Cardiac septum (tissue), 1 donor: ENCODE measurements around the gene ZRANB1. TPM values are rescaled to one million over a fixed set of nuclear protein-coding genes. Genes with fewer than 3 reads are reported as not detected.
A peak's percentile ranks its signal among the peaks of the same experiment; 100 is the strongest.

Experiments
- DNase-seq: peaks from one replicate; pipeline ENCODE4 v3.0.0-alpha.2; 2020; ENCODE audit warnings: low spot score
- intact Hi-C: fragments of 100-400 bp; cut with DNase I; formaldehyde crosslinking; loops from one replicate; pipeline ENCODE4 v1.14.0; 2022
- total RNA-seq: library from RNA; stranded (reverse); fragmentation: NEBNext Ultra II Directional; extraction: Animal tissue kit (Norgen Biotek cat#: 25700); gene quantifications from one replicate; pipeline ENCODE4 v1.2.1, GENCODE V29; 2021
- donor health status: DM: no; HTN: no; CAD: no.

Gene ZRANB1
- total RNA-seq, 1 donor from 2014 or later = 25.7 TPM

DNA sequence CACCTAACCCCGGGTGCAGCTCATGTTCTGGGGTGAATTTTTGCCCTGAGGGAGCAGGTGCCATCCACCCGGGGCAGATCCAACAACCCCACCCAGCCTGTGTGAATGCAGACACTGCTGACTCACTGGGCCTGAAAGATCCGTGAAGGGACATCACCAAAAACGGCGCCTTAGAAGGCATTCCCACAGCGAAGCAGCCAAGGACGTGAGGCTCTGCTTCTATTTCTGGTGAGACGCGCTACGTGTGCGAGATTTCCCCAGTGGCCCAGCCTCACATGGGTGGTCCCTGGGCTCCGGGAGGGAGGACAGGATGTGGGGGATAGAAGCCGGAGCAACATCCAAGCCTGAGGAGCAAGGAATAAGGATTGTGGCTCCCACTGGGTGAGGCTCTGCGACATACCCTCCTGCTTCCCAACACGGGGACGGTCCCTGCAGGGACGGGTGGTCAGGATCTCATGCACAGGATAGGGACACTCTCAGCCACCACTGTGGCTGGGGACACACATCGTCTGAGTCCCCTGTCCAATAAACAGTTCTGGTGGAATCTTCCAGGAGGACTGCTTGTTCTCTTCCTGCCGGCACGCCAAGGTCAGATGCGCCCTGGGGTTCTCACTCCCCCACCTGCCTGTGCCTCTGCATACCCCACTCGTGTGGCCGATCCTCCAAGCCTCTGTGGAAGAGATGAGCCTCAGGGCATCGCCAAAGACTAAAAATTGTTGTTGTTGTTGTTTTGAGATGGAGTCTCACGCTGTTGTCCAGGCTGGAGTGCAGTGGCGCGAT, 70.2 kb downstream of the ZRANB1 start:
- no peak for DNase-seq
- intact Hi-C loops = loop anchor here (5.0 kb wide), 1 partner anchor 35 kb away; no protein-coding TSS in a partner anchor

DNA sequence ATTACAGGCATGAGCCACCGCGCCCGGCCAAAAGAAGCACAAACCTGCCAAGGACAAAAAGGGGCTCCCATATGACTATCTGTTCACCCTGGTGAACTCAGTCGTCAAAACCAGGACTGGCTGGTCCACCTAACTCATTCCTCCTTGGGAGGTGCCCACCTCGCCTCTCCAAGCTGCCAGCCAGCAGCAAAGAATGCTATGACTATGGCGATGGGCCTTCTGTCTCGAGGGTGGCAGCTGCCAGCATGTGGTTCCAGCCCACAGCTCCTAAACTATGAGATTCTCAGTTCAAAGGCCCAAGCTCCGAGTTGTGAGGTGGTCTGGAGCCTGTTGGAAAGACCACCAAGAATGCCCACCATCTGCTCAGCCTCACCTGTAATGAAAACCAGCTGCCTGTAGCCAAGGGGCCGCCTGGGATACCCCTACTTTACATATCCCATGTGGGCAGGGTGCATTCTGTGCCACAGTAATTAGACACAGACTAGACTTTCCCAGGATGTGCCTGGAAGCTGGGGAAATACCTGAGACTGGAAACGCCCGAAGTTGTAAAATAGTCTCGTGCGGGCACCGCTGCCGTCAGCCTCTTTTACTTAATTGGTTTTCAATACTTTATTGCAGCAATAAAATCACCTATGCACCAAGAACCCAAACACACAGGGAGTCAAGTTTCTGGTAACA, 71.1 kb downstream of the ZRANB1 start:
- intact Hi-C loops = loop anchor here (5.0 kb wide), 1 partner anchor 34 kb away; no protein-coding TSS in a partner anchor
- DNase-seq = no peak

DNA sequence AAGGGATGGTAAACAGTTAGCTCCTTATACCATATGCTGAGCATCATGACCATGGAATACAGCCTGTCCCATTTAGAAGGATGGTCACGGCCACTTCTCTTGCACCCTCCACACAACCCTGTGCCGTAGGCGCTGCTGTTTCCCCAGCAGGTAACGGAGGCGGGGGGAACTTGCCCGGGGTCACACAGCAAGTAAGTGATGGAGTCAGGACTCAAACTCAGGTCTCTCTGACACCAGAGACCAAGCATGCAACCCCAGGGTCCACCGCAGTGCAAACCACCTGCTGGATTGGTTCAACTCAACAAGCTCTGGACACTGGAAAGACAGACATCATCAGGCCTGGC, 71.6 kb downstream of the ZRANB1 start:
- intact Hi-C loops = loop anchor here (5.0 kb wide), 1 partner anchor 34 kb away; no protein-coding TSS in a partner anchor
- DNase-seq = no peak

DNA sequence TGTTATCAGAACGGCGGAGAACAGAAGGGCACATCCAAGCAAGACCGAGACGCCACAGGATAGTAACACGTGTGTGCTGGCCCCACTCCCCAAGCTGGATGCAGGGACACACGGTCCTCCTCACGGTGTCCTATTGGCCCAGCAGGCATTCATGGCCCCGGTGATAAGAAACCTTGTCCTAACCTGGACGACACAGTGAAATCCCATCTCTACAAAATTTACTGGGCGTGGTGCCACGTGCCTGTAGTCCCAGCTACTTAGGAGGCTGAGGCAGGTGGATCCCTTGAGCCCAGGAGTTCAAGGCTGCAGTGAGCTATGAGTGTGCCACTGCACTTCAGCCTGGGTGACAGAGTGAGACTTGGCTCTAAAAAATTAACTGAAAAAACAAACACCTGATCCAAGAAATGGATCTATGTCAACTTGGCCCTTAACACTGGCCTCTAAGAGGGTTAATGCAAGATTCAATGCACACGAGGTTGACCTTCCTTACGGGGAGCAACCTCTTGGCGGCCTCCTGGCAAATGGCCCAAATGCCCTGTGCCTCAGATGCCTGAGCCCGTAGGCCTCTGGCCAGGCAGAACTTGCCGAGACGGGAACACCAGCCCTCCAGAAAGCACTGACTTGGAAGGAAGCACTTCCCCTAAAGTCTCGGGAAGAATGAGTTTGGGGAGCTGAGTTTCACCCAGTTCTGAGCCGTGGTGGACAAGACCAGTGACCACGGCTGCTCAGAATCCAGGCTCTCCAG, 72.3 kb downstream of the ZRANB1 start:
- intact Hi-C loops = loop anchor here (5.0 kb wide), 1 partner anchor 33 kb away; no protein-coding TSS in a partner anchor

DNA sequence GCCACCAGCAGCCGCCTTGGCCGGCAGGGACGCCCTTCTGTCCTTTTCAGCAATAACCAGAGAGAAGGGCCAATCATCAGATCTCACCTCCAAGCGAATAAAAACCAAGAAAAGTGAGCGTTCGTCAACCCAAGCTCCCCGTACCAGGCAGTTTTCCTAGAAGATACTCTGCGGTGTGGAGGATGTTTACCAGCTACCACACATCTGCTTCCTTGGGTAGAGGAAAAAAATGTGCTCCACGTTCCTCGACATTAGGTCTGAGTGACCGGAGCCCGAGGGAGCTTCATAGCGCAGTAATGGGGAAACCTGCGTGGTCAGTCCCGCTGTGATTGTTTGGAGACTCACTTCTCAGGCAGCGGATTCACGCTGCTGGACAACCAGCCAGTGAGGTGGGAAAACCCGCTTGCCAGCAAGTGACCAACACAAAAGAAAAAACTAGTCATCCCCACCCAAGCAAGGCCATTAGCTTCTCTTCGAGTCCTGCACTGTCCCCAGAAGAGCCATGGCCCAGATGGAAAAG, 73.0 kb downstream of the ZRANB1 start:
- intact Hi-C loops = loop anchor here (5.0 kb wide), 1 partner anchor 32 kb away; no protein-coding TSS in a partner anchor
- DNase-seq = no peak

More for the DNA sequence above, 72.3 kb downstream of the ZRANB1 start:
- DNase-seq = no peak

DNA sequence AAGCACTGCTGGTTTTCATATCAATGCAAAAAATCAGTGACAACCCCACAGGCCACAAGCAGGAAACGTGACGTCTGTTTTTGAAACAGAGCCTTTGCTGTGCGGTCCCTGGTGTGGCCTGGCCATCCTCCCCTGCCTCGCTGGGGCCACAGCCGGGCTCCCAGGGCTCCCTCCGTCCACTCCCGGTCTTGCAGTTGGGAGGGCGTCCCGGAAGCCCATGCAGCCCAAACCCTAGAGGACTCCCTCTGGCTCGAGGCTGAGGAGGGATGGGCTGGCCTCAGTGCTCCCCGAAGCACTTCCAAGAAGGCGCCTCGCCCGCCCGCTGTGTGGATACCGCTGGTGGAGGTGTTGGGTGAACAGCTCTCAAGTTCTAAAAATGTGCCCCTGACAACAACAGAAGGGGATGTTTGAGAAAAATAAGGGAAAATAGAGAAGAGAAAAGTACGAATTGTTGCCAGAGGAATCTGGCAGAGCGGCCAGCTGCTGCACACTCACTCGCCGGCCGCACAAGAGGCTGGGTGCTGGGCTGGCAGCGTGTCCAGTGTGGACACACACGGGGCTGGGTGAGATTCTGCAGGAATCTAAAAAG, 73.5 kb downstream of the ZRANB1 start:
- intact Hi-C loops = no loop called here
- peak; percentile 73 for DNase-seq

DNA sequence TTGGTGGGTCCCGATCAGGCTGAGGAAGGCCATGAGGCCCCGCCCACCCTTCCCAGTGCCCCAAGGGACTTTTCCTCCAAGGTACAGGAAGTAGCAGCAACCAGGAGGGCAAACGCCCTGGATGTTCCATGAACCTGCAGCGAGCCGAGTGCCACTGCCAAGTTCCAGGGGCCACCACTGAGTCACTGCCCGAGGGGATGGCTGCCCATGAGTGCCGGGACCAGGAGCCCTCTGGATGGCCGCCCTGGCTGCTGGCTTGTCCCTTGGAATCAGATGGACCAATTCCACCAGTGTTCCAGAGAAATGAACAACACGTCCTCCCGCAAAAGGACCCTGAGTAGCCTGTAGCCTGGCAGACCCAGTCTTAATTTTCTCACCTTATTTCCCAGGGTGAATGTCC, 74.2 kb downstream of the ZRANB1 start:
- intact Hi-C loops = no loop called here
- DNase-seq = no peak

DNA sequence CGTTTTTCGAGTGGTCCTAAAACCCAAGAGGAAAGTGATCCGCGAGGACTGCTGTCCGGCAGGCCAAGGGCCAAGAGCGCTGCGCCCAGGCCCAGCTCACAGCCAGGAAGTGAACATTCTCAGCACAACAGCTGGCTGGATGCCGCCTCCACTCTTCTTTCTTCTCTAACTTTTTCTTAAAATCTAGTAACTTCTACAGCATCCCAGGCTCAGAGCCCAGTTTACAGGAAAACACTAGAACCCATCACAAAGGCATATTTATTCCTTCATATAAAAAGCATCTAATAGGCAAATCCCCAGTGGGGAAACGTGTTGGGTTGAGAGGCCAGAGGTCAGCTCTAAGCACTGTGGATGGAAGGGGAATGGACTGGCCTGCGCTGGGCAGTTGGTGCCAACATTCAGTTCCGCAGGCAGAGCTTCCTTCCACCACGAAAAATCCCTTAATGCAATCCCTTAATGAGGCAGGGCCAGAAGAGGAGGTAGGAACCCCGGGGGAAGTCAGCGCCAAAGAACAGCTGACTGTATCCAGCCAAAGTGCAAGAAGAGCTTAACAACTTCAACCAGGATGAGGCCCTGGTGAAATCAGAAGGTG, 74.8 kb downstream of the ZRANB1 start:
- no peak for DNase-seq
- intact Hi-C loops = no loop called here

DNA sequence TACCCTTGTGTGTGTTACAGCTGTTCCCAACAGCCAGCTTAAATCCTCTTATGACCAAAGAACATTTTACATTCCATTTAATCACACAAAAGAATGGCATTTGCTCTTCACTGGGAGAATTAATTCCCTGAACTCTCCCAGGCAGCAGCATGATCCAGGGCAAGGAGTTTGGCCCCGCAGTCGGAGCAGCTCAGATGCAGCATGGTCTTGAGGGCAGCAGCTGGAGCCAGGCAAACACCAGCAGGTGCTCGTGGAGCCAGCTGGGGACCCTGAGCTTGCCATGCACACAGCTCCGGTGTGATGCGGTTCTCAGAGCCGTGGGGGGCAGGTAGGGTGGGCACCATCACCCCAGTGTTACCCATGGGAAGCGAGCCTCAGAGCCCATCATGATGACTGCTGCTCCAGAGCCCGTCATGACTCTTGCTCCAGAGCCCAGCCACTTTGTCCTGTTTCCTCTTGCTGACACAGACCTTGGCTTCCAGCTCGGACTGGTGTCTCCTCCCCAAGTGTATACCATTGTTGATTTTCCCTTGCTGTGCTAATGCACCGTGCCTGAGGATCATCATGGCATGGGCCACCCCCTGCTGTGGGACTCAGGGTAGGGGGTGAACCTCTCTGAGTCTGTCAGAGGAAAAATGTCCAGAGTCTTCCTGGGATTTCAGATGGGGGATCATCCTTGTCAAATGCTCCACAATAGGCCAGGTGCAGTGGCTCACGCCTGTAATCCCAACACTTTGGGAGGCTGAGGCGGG, 75.8 kb downstream of the ZRANB1 start:
- intact Hi-C loops = no loop called here
- no peak for DNase-seq

DNA sequence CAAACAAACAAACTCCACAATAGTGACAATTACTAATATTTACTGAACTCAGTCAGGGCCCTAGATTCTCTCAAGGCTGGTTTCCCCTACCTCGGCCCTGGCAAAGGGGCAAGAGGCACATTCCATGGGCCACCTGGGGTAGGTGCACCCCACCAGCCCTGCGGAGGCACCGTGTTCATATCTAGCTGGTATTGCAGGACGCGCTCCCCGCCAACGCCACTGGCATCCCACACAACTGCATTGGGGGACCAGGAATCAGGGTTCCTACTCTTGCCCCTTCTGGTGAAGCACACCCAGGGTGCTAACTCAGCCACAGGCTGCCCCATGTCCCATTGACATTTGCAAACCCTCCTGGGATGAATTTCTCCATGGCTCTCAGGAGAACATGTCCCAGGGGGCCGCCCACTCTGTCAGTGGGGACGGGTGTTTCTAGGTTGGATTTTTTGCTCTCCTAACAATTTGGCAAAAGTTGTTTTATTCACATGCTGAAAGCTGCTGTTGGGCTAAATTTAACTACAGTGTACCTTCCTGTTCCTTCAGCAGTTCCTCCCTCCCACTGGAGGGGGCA, 76.7 kb downstream of the ZRANB1 start:
- intact Hi-C loops = no loop called here
- DNase-seq = no peak

DNA sequence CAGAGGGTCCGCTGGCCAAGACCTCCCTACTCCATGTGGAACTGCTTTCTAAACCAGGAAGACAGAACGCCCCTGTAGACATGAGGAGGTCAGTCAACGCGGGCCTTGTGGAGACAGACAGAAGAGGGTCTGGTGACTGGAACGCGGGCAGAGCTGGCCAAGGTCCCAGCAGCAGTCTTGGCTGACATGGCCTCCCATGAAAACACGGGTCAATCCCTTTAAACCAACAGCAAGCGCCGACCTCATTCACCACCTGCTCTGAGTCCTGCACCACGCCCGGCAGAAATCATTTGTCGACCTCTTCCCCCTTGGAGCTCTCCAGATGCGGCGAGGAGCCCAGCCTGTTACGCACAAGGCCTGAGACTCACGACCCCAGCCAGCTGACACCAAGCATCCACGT, 78.5 kb downstream of the ZRANB1 start:
- no peak for DNase-seq
- intact Hi-C loops = no loop called here

DNA sequence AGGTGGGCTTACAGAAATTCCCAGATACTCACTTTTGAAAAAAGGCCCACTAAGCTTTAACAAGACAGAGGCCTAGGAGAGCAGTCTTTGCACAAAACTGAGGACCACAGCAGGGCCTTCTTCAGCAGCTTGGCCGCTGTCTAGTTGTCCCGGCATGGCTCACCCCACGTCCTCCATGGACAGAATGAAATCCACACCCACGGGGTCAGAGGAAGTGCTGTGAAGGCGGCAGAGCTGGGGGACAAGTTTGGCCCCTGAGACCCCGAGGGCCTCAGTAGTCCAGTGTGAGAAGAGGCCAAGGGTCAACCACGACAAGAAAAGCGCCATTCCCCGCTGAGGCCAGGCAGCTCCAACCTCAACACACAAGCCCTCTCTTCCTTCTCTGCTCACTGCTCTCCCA, 78.9 kb downstream of the ZRANB1 start:
- no peak for DNase-seq
- intact Hi-C loops = no loop called here

DNA sequence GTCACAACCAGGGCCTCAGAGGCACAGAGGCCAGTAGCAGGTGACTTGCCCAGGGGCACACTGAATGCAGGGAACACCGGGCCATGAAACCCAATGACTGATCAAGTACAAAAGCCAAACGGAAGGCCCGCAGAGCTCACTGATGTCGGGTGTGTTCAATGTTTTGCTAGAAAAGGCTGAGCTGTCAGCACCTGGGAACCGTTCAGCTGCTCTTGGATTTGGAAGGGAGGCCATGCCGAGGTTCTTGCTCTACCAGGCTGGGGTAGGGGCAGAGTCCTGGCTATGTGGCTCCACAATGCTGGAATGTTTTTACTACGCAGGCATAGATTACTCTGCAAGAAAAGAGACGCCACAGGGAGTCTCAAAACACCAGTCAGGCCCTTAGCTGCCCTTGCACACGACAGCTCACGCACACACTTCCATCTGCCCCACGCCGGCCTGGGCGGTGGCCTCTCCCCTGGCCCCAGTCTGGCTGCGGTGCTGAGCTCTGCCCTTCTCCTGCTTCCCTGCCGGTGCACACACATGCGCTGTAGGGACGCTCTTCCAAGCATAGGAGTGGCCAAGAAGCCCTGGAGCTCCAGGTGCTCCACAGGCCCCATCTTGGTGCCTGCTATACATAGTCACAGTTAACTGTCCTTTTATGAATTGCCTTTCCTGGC, 79.9 kb downstream of the ZRANB1 start:
- intact Hi-C loops = no loop called here
- DNase-seq = no peak

DNA sequence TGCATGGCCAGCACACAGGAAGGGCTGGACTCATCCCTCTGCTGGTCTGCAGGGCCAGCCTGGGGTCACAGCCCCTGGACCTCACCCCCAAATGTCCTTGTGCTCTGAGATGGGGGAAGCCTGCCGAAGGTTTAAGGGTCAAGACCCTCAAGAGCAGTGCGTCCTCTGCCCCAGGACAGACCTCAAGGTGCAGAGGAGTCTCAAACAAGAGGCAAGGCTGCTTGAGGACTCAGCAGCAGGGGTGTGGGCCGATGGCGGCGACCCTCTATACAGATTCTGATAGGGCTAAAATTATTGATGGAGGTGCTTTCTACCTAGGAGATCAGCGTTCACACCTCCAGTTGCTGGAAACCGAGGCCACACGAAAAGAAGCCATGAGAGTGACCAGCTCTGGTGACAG, 80.7 kb downstream of the ZRANB1 start:
- DNase-seq = no peak

DNA sequence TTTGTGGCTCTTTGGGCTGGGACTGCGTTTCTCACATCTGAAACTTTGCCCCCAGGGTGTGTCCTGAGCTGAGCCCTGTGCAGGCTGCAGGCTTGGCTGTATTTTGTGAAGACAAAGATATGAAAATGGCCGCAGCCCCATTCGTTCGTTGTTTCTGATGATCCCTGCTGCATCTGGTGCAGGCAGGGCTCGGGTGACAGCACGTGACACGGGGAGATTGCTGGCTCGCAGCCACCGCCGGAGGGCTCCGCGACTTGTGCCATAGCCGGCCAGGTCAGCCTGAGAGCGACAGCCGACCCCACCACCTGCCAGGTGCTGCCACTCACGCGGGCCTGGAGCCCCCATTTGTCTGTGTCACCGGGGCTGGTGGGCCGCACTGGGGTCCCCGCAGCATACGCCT, 81.3 kb downstream of the ZRANB1 start:
- DNase-seq = no peak
- intact Hi-C loops = no loop called here

More for the DNA sequence above, 80.7 kb downstream of the ZRANB1 start:
- intact Hi-C loops = no loop called here

DNA sequence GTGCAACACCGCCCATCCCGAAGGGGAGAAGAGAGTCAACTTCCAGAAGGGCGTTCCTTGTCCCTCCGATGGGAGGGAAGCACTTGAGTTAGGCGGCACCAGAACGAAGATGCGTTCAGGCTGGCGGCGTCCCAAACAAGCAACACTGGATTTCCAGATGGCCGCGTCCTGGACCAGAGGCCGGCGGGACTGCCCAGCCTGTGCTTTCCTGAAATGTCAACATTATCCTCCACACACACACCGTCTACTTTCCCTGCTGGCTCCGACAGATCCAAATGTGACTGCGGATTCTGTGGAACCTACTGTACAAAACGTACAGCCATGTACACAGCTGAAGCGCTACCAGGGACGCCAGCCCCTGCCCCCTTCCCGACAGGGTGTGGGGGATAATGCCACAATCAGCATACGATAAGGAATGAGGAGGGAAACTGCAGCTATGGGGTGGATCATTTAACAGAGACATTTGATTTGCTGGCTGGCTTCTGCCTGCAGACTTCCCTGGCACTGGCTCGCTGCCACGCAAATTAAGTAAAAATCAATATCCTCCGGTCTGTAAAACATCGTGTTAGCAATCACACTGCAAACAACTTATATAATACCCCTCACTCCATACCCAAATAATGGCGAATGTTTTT, 82.1 kb downstream of the ZRANB1 start:
- no peak for DNase-seq
- intact Hi-C loops = no loop called here

DNA sequence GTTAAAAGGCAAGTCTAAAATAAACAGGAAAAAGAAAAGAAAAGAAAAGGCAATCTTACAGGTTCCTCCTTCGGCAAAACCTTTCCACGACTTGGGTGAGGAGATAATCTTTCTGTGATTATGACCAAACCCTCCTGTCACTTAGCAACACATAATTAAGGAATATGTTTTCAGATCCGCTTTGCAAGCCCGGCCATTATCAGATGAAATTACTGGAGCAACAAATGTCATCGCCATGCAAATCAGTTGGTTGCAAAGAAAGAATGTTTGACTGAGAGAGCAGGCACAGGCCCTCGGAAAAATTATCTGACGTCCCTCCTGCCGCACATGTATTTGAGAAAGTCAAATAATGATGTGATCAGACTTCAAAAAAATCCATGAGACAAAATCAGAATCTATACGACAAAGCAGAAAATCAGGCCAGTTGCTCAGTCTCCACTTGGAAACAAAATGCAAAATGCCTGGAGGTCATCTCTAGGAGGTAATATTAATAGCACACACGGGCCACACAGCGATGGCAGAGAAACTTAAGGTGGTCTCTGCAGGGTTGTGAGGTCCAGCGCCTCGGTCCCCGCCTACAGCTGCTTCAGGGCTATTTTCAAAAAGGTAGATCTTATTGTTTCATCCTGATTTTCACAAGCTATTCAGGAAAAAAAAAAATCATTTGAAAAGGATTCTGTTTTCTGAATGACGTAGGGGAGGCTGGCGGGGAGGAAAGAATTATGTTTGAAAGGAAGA, 82.7 kb downstream of the ZRANB1 start:
- DNase-seq = no peak
- intact Hi-C loops = no loop called here
